AG04449 (cell line): ENCODE data around the gene FOXA1.

Experiments
- CTCF ChIA-PET: fragments of 350-600 bp; formaldehyde crosslinking; extraction: SDS; loops from one replicate; lab custom pipeline; 2021; ENCODE audit warnings: antibody characterized with exemption; lab: Yijun Ruan, JAX
- POLR2A ChIA-PET: fragments of 400-600, 350-600 bp; formaldehyde crosslinking; extraction: SDS; loops from one replicate; lab custom pipeline; 2020; ENCODE audit warnings: antibody characterized with exemption, inconsistent platforms; lab: Yijun Ruan, JAX
- DNase-seq: peaks from one replicate; pipeline ENCODE4 v3.0.0-alpha.2; 2010; ENCODE audit warnings: low read depth, low spot score
- H3K4me3 ChIP-seq: 2 replicates; pipeline ENCODE4 v1.5.1; 2011; ENCODE audit warnings: low read depth, mild to moderate bottlenecking, control low read depth, low read length
- TF ChIP-seq, protein P1 (sequence below): IDR thresholded peaks from one replicate; pipeline ENCODE4 v1.5.1; 2011; ENCODE audit warnings: mild to moderate bottlenecking, moderate library complexity, low read length, control low read depth, inconsistent platforms; ENCODE audit not compliant: insufficient read depth; ENCODE audit errors: missing control alignments

Gene FOXA1

DNA sequence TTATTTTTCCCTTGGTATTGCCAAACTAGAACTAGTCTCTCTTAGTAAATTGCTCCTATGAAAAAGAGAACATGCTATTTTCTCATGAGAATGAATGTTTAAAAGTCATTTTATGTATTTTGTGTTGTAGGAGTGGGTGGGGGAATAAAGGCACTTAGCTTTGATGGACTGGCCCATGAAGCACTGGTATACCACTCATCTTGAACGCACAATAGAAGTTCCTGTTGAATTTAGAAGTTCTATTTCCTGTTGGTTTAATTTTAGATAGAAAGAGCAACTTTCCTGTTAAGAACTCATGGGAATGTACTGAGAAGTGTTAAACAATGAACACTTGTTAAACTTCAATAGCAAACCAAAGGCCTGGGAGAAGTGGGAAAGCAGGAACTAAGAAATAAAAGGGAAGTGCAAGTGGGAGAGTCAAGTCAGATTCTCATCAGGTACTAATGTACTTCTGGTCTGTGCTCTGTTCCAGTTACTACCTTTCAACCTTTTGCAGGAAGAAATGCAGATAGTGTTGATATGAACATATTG lies 23.5 kb upstream of the FOXA1 start:
- TF ChIP-seq, protein P1, sequence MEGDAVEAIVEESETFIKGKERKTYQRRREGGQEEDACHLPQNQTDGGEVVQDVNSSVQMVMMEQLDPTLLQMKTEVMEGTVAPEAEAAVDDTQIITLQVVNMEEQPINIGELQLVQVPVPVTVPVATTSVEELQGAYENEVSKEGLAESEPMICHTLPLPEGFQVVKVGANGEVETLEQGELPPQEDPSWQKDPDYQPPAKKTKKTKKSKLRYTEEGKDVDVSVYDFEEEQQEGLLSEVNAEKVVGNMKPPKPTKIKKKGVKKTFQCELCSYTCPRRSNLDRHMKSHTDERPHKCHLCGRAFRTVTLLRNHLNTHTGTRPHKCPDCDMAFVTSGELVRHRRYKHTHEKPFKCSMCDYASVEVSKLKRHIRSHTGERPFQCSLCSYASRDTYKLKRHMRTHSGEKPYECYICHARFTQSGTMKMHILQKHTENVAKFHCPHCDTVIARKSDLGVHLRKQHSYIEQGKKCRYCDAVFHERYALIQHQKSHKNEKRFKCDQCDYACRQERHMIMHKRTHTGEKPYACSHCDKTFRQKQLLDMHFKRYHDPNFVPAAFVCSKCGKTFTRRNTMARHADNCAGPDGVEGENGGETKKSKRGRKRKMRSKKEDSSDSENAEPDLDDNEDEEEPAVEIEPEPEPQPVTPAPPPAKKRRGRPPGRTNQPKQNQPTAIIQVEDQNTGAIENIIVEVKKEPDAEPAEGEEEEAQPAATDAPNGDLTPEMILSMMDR: no peak
- ChIA-PET POLR2A (no interaction called here), CTCF (no interaction called here)
- DNase-seq: no peak
- H3K4me3 ChIP-seq: no peak overlapping the region

DNA sequence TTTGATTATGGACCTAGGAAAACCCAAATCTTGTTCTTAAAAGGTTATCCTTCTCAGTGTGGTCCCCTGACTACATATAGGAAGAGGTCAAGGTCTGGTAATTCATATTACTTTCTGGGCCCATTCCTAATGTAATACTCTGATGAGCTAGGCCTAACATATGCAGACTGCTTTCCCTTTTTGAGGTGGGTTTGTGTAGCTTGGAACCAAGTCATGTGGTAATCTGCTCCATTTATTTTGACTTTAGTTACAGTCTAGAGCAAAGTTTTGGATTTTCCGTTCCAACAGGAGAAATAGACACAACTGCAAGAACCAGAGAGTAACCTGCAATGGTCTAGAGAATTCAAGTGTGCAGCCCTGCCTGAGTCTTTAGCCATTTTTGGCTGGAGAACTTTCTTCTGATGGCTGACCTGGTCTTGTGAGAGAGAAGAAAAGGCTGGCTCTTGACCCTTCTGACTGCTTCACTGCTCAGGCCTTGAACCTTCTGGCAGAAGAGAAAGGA lies 22.9 kb upstream of the FOXA1 start:
- DNase-seq: no peak
- CTCF ChIA-PET: no interaction called here
- POLR2A ChIA-PET: no interaction called here
- TF ChIP-seq, protein P1: no peak
- no peak overlapping the region for H3K4me3 ChIP-seq

DNA sequence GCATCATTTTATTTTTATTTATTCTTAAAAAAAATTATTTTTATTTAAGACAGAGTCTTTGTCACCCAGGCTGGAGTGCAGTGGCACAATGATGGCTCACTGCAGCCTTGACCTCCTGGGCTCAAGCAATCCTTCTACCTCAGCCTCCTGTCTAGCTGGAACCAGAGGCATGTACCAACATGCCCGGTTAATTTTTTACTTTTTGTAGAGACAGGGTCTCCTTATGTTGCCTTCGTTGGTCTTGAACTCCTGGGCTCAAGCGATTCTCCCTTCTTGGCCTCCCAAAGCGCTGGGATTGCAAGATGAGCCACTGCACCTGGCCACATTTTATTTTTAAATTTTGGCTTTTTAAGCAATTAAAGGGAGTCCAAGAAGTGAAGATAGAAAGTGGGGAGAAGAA lies 21.8 kb upstream of the FOXA1 start:
- DNase-seq: no peak
- TF ChIP-seq, protein P1: no peak
- no peak overlapping the region for H3K4me3 ChIP-seq
- POLR2A ChIA-PET: no interaction called here
- CTCF ChIA-PET: no interaction called here

DNA sequence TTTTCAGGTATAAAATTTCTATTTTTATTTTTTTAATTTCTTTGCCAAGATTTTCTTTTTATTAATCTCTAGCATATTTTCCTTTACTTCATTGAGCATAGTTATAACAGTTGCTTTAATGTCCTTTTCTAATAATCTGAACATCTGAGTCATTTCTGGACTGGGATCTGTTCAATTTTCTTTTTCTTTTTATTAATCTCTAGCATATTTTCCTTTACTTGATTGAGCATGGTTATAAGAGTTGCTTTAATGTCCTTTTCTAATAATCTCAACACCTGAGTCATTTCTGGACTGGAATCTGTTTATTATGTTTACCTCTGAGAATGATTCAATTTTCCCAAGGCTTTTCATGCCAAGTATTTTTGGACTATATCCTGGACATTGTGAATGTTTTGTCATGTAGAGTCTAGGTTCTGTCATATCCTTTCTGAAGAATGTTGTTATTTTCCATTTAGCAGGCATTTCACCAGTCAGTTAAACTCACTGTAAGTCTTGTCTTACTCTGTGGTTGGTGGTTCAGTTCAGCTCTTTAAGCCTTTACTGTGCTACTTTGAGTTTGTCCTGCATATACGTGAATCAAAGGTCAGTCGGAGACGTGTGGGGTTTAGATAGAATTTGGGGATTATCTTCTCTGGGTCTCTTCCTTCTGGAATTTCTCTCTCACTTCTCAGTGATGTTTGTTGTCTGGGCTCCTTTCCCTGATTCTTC lies 20.7 kb upstream of the FOXA1 start:
- TF ChIP-seq, protein P1: no peak
- no peak overlapping the region for H3K4me3 ChIP-seq
- ChIA-PET POLR2A (no interaction called here), CTCF (no interaction called here)
- no peak for DNase-seq

DNA sequence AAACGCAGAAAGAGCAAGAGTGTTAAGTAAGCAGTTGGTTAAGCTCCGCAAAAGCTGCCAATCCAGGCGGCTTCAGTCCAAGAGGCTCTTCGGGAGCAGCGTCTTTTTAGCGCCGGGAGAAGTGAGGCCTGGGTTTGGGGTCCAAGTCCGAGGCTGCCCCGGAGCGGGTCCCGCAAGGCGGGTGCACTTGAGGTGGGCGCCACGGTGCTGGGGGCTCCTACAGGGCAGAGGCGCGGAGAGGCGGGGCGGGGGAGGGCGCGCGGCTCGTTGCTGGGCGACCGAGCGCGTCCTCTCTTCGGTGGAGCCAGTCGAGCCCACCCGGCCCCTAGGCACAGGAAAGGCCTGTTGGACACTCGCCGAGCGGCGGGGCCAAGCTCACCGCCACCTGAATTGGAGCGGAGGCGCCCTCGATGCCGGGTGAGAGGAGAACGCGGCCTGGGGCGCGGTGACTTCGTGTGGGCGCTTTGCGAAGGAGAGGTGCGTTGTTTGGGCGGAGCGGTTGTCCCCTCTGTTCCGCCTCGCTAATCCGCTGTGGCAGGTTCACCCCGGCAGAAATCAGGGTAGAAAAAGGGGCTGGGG lies 16.0 kb upstream of the FOXA1 start:
- TF ChIP-seq, protein P1: no peak
- ChIA-PET CTCF (no interaction called here), POLR2A (no interaction called here)
- DNase-seq: no peak
- H3K4me3 ChIP-seq: no peak overlapping the region

DNA sequence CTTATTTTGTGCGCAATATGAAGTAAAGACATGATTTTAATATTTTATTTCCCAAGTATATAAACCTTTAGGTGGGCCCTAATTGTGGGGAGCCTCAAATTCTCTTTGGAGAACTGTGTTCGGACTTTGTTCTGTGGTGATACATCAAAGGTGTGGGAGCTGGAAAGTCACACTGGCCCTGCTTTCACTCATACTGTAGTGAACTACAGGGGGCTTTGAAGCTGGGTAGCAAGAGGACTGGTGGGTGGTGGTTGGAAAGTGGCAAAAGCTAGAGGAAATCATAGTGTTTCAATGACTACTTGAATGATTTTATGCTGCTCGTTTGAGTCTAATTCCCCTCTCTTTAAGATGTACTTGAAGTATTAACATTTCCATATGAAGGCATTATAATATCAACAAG lies 13.6 kb upstream of the FOXA1 start:
- H3K4me3 ChIP-seq: no peak overlapping the region
- CTCF ChIA-PET: interaction anchor here (1.5 kb wide), 1 partner anchor 12 kb away, joined by 3 read pairs; no protein-coding TSS in a partner anchor
- POLR2A ChIA-PET: interaction anchor here (0.6 kb wide), 1 partner anchor 21 kb away, joined by 3 read pairs; no protein-coding TSS in a partner anchor
- TF ChIP-seq, protein P1: no peak
- no peak for DNase-seq
